GM13976 (cell line): ENCODE data around the gene GRID1.

ENCODE experiments used
- DNase-seq: peaks from one replicate; pipeline ENCODE4 v3.0.0; 2012; ENCODE audit warnings: low spot score
- in situ Hi-C: fragments of 300-500 bp; cut with MboI; formaldehyde crosslinking; loops from one replicate; pipeline ENCODE4 v1.12.0; 2022; ENCODE audit warnings: low sequenced_read_pairs, mixed read lengths, inconsistent platforms; ENCODE audit not compliant: unreplicated experiment
- TF ChIP-seq, protein P1 (sequence below): IDR thresholded peaks from 2 replicates; pipeline ENCODE4 v1.5.1; 2012; ENCODE audit warnings: borderline replicate concordance, mild to moderate bottlenecking; ENCODE audit not compliant: insufficient read depth; ENCODE audit errors: extremely low read depth, missing control alignments, control extremely low read depth

Gene GRID1

DNA sequence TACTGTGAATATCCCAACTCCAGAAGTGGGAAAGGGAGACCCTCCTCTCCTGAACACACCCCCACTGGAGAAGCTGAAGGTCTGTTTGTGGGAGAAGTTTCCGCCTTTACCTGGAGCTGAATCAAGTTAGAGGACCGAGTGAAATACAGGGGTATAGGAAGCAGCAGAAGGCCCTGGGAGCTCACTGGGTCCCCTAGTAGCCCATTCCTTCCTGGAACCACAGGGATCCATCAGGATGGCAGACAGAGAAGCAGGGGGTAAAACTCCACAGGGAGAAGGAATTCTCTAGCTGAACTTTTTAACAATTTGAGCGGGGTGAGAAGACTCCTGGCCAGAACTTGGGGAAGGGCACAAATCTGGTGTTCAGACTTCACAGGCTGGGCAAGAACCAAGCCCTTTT is 275.8 kb downstream of the GRID1 start:
- DNase-seq, result no peak
- in situ Hi-C loops, result no loop called here
- TF ChIP-seq, protein P1, sequence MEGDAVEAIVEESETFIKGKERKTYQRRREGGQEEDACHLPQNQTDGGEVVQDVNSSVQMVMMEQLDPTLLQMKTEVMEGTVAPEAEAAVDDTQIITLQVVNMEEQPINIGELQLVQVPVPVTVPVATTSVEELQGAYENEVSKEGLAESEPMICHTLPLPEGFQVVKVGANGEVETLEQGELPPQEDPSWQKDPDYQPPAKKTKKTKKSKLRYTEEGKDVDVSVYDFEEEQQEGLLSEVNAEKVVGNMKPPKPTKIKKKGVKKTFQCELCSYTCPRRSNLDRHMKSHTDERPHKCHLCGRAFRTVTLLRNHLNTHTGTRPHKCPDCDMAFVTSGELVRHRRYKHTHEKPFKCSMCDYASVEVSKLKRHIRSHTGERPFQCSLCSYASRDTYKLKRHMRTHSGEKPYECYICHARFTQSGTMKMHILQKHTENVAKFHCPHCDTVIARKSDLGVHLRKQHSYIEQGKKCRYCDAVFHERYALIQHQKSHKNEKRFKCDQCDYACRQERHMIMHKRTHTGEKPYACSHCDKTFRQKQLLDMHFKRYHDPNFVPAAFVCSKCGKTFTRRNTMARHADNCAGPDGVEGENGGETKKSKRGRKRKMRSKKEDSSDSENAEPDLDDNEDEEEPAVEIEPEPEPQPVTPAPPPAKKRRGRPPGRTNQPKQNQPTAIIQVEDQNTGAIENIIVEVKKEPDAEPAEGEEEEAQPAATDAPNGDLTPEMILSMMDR, result no peak

DNA sequence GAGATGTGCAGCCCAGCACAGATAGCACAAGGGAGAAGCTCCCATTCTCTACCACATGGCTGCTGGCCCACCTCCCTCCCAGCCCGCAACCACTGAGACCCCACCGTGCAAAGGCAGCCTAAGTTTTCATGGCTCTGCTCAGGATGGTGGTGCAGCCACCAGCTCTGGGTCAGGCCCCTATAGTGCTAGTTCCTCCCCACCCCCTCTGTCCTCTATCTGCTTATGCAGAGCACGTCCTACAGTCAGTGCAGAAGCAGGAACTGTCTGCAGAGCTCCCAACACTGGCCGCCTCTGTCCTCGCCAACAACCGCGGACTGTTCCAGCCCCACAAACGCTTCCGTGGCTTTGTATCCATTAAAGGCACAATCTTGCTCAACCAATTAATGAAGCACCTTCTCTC is 278.9 kb downstream of the GRID1 start:
- no peak for DNase-seq
- in situ Hi-C loops, result no loop called here
- TF ChIP-seq, protein P1, result no peak

DNA sequence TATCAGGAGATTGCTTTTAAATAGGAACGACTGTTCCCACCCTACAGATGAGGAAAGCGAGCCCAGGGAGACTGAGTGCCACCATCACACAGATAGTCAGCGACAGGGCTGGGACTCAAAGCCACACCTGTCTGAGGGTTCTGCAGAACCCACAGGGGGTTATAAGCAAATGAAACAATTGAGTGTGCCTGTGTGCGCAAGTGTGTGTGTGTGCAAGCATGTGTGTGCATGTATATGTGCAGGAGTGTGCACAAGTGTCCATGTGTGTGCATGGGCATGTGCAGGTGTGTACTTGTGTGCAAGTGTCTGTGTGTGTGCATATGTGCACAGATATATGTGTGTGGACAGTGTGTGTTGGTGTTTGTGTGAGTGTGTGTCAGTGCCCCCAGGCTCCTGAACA is 280.2 kb downstream of the GRID1 start:
- DNase-seq, result no peak
- TF ChIP-seq, protein P1, result no peak
- in situ Hi-C loops, result no loop called here

DNA sequence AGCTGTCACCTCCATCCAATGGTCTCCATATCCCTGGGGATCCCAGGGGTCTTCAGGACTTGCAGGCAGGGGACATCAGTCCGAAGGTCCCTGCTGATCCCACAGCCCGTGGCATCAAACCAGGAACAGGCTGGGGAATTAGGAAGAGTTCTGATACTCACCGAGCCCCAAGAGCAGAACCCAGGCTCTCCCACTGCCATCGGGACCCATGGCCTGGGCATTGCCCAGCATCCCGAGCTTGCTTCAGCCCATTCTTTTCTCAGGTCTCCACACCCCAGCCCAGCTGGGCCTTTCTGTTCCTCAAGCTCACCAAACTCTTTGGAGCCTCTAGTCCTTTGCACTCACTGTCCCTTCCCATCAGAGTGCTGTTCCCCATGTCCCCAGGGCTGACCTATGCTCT is 280.9 kb downstream of the GRID1 start:
- TF ChIP-seq, protein P1, result no peak
- in situ Hi-C loops, result no loop called here
- no peak for DNase-seq

DNA sequence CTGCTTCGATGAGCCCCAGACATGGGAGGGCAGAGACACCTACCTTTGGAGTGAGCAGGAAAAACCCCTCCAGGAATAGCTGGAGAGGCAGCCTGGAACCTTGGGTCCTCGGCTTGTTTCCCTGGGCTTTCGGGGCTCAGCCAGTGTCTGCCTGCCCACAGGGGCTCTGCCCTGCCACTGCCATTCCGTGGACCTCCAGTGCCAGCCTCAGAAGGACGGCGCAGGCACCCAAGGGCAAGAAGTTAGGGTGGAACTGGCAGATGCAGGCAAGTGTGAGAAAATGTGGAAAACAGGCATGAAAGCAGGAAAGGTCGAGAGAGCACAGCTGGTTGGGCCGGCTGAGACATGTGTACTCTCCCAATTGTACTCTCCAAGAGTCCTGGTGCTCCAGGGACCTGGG is 281.5 kb downstream of the GRID1 start:
- in situ Hi-C loops, result no loop called here

DNA sequence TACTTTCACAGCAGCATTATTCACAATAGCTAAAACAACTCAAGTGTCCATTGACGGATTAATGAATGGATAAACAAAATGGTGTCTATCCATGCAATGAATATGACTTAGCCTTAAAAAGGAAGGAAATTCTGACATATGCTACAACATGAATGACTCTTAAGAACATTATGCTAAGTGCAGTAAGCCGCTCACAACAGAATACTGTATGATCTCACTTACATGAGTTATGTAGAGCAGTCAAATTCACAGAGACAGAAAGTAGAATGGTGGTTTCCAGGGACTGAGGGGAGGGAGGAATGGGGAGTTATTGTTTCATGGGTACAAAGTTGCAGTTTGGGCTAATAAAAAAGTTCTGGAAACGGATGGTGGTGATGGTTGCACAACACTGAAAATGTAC is 282.0 kb downstream of the GRID1 start:
- TF ChIP-seq, protein P1, result no peak
- in situ Hi-C loops, result no loop called here
- DNase-seq, result no peak

More for the DNA sequence above, 281.5 kb downstream of the GRID1 start:
- TF ChIP-seq, protein P1, result no peak
- no peak for DNase-seq

DNA sequence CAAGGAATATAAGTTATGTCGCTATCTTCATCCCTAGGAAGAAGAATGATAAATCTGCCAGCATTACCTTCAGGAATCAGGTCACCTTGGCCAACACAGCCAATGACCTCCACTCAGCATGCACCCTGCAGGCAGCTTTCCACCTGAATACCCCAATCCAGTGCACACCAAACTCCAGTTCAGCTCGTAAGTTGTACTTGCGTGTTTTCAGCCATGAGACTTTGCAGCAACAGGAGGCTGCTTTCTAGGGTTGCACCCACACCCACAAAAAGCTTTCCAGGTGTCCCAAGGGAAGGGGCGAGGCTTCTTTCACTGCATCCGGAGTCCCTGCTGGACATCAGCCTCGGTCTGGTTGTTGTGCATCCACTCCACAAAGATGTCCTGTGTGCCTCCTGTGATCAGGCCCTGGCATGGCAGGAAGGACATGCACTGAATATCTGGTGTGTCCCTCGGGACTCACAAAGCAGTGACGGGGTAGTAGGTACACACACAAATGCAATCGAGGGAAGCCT is 282.9 kb downstream of the GRID1 start:
- in situ Hi-C loops, result no loop called here
- no peak for DNase-seq
- TF ChIP-seq, protein P1, result no peak
